DMS79 (cell line): ENCODE measurements around the gene RMRP.

Experiments
- DNase-seq: peaks from one replicate; lab custom pipeline; 2025; lab: John Stamatoyannopoulos, UW

The RMRP gene

DNA sequence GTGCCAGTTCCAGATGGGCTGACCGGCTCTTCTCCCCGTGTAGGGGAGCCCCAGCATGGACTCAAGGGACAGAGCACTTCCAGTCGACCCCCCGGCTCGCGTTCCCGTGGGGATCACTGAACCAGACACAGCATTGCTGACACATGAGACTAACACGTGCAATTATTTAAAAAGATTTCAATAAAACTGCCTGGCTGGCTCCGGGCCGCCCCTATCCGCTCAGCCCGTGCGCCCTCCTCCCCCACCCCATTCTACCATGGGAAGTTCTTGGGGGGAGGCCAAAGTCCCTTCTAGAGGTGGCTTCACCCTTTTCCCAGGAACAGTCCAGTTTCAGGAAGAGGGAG, 48.0 kb downstream of the RMRP start:
- DNase-seq, result no peak

DNA sequence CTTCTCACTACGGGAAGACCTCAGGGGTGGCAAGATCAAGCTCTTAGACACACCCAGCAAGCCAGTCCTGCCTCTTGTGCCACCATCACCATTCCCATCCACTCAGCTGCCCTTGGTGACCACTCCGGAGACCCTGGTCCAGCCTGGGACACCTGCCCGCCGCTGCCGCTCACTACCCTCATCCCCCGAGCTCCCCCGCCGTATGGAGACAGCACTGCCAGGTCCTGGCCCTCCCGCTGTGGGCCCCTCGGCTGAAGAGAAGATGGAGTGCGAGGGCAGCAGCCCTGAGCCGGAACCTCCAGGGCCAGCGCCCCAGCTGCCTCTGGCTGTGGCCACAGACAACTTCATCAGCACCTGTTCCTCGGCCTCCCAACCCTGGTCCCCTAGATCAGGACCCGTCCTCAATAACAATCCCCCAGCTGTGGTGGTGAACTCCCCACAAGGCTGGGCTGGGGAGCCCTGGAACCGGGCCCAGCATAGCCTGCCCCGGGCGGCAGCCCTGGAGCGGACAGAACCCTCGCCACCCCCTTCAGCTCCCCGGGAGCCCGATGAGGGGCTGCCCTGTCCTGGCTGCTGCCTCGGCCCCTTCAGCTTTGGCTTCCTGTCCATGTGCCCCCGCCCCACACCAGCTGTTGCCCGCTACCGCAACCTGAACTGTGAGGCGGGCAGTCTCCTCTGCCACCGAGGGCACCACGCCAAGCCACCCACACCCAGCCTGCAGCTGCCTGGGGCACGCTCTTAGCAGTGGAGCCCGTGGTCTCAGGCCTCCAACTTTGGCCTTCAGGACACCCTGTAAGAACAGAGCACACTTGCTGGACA, 48.6 kb downstream of the RMRP start:
- DNase-seq, result no peak

DNA sequence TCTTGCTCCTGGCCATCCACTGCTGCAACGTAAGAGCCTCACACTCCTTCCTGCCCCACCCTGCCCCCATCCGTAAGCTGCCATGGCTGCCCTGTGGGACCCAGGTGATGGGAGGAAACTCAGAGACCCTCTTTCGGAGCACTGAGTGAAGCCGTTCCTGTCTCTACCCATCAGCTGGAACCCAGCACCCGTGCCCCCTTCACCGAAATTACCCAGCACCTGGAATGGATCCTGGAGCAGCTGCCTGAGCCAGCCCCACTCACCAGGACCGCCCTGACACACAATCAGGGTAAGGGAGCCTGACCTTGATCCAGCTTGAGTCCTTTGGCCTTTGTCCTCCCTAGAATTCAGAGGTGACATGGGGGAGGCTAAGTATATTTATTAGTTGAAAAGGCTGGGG, 49.6 kb downstream of the RMRP start:
- DNase-seq, result no peak
